Kidney capillary endothelial cell (primary cell): ENCODE results near the gene TRIM29.
A peak's percentile ranks its signal among the peaks of the same experiment; 100 is the strongest.

Source experiments
- DNase-seq: peaks from one replicate; pipeline ENCODE4 v3.0.0-alpha.2; 2018; ENCODE audit warnings: low spot score

The TRIM29 gene

DNA sequence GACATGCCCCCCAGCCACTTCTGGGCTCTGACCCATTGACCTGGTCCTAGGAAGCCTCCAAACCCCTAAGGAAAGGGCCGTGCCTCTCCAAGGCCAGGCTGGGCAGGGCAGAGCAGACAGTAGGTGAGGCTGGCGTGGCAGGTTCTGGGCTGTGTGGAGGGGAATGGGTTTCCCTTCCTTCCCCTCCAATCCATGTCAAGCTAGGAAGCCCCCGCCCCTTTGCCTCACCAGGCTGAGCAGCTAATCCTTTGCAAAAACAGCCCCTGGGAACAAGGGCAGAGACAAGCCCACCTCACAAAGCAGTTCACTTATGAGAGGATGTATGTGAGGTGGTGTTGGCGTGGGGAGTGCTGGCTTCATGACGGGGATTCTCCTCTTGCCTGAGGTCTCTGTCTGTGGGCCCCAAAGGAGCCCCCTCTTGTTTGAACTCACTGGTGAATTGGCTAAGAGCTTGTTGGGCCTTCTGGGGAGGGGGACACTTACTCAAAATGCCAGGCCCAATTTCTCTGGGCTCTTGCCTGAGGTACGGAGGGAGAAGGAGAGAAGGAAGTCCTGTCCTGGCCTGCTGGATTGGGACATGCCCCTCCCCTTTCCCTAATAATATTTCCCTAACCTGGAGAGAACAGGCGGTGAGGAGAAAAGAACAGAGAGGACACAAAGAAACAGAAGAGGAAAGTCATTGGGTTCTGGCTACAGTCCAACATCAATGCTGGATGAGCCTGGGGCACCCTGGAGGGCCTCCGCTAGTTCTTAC lies 1.6 kb upstream of the TRIM29 start:
- no peak for DNase-seq

DNA sequence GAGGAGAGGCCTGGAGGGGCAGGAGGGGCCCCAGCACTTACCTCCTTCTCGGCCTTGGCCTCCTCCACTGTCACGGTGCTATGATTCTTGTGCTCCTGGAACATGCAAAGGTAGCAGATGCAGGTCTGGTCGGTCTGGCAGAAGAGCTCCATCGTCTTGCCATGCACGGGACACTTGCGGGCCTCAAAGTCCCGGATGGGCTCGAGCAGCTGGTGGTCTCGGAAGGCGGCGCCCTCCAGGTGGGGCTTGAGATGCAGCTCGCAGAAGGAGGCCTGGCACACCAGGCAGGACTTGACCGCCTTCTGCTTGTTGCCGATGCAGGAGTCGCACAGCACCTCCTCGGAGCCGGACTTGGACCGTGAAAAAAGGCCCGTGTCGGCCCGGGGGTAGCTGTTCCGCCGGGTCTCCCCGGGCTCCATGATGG lies 714 bp downstream of the TRIM29 start:
- no peak for DNase-seq

DNA sequence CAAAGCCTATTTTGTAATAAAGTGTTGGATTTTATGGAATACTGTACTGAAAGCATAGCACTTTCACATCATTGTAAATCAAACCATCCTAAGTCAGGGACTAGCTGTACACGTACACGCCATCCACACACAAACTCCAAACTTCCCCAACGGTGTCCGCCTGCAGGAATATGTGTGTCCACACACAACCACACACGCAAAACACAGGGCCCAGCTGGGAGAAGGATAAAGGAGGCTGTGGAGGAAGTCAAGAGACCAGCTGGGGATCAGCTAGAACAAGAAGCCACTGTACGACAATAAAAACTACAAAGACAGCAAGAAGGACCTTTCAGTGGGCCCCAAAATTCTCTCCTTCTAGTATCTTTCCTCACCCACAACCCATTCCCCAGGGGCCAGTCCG lies 1.6 kb downstream of the TRIM29 start:
- no peak for DNase-seq

DNA sequence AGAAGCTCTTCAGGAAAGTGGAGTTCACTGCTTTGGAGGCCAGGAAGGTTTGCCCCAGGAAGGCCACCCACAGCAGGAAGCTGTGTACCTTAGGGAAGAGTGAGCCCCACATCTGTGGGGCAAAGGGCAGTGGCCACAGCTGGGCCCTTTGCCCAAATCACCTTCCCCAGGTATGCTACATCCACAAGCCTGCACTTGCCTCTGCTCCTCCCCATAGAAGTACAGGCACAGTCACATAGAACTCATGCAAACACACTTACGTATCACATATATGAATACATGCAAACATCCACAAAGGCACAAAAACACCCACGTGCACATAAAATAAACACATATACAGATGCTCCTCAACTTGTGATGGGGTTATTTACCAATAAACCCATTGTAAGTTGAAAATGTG lies 2.1 kb downstream of the TRIM29 start:
- DNase-seq = no peak

DNA sequence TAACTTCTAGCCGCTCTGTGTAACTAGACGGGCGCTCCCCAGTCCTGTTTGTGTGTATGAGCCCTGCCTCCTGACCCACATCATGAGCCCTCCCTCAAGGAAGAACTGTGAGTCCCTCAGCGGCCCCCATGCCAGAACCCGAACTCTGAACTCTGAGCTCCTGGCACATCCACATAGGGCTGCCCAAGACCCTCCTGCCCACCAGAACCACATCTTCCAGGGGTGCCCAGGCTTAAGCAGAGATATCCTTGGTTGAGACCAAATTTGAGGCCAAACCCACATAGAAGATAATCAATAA lies 3.0 kb downstream of the TRIM29 start:
- DNase-seq = no peak

DNA sequence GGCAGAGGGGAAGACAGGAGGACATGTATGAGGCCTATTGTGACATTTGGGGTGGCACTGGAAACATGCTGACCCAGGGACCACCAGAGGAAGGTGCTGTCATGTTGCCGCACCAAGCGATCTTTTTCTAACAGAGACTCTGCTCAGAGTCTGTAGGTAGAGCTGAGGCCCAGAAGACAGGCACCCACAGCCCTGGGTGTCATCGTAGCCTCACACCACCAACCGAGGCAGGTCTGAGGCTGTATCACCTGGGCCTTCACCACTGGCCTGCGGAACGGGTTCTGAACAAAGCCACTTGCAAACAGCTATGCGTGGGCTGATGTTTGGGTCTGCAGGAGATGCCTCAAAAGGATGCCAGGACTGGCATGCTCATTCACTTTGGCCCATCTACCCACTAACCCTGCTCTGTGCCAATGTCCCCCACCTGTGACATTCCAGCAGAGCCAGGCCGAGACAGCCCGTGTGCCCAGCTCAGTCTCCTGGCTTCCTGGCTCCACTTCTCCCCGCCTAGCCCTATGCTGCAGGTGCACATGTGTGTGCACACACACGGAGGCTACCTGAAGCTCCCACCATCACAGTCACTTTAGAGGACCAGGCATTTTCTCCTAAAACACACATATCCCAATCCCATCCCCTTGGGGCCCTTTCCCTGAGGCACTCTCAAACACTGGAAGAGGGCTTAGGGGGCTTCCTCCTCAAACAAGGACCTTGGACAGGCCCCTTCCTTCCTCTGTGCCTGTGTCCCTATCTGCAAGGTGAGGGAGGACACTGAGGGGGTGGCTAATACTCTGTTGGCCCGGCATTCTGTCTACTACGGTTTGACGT lies 3.6 kb downstream of the TRIM29 start:
- no peak for DNase-seq

DNA sequence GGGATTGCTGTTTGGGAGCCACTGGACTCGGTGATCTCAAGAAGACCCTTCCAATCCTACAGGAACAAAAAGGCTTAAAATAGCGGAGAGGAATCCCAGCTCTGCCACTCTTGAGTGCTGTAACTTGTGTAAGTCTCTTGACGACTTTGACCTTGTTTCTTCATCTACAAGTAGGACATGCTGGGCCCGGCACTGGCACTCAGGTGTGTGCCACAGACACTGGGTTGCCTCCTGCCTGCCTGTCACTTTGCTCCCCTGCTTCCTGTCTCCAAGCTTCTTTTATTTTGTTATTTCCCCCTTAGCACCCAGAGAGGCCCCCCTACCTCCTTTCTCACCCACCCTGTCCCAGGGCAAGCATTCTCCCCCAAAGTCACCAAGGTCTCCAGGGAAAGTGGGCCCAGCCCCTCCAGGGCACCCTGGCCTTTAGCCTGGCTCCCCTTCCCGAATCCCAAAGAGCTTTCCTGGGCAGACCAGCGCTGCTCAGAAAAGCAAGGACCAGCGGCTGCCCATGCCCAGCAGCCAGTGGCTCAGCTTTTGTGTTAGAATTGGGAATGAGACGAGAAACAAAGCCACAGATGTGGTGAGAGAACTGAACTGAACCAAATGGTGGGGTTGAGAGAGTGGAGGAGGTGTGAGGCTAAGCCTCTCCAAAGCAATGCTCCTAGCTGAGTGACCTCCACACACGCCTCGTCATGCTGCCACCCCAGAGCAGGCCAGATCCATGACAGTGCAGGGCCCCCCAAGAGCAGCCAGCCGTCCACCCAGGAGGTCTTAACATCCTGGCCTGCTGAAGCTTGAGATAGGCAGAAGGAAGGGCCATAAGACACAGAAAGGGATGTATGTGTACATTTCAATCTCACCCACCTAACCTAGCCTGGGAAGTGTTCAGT lies 4.5 kb downstream of the TRIM29 start:
- no peak for DNase-seq

DNA sequence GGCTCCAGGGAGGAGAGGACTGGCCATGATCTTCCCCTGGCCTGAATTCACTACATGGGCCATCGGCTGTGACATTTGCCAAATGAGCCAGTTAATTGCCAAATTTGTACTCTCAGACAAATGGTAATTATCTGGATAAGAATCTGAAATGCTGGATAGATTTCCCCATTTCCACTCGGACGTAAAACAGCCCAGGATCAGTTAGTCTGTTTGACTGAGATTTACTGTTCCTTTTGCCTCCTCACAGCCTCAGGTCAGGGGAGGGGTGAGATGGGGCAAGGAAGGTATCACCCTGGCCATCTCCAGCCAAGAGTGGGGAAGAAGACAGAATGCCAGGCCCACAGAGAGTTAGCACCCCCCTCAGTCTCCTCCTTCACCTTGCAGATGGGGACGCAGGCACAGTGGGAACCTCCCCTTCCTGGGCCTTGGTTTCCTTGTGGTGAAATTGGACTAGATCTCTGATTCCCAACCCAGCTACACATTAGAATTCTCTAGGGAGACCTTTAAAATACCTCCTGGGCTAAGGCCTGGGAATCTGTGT lies 5.2 kb downstream of the TRIM29 start:
- DNase-seq = no peak

DNA sequence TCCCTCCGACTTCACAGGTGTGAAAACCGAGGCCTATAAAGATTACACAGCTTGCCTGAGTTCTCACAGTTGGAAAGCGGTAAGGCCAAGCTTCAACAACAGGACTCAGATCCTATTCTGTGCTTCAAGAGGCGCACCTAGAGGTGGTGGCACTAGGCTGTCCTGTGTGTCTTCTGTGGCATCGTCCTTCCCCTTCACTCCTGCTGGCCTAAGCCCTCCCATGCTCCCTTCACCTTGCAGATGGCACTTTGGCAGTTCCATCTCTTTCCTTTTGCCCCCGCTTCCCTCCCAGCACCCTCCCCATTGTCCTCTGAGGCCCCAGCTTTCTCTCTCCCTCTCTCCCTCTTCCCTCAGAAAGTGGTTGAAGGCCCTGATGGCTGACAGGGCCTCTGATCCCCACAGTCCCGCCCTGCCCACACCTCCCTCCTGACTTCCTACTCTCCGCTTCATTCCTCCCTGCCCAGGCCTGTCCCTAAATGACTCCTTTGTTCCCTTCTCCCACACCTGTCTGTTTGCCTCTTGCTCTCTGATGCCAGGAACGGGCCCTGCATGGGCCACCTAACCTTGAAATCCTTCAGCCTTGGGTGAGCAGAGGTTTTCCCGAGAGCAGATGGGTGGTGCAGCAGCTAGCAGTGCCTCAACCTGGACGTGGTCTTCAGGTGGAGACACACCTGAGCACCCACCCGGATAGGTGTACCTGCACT lies 5.8 kb downstream of the TRIM29 start:
- DNase-seq = no peak

DNA sequence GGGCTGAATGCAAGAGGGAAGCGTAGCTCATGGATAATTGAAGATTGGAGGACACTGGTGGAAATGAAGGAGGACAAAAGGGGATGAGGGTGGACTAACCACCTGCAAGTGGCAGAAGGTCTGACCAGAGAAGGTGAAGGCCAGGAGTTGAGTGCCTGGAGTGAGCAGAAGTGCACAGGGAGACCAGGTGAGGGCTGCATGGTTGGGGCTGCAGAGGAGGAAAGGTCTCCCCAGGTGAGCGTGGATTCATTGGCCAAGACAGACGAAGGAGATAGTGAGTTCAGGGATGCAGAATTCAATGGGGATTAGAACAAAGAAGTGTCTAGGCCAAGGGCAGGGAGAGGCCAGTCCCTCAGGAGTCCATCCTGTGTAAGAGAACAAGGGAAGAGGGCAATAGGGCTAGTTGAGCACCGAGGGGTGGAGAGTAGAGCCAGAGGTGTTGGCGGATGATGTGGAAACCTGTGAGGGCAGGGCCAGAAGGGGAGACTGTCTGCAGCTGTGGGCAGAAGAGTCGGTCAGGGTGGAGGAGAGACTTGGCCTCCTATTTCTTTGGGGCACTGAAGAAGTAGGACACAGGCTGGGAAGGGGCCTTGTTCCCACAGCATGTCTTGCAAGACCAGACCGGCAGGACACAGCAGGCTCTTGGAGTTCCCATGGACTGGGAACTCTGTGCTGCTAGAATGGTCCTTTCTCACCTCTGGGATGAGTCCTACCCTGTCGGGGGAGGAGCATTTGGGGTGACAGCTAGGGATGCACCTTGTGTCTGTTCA lies 6.7 kb downstream of the TRIM29 start:
- DNase-seq = no peak

DNA sequence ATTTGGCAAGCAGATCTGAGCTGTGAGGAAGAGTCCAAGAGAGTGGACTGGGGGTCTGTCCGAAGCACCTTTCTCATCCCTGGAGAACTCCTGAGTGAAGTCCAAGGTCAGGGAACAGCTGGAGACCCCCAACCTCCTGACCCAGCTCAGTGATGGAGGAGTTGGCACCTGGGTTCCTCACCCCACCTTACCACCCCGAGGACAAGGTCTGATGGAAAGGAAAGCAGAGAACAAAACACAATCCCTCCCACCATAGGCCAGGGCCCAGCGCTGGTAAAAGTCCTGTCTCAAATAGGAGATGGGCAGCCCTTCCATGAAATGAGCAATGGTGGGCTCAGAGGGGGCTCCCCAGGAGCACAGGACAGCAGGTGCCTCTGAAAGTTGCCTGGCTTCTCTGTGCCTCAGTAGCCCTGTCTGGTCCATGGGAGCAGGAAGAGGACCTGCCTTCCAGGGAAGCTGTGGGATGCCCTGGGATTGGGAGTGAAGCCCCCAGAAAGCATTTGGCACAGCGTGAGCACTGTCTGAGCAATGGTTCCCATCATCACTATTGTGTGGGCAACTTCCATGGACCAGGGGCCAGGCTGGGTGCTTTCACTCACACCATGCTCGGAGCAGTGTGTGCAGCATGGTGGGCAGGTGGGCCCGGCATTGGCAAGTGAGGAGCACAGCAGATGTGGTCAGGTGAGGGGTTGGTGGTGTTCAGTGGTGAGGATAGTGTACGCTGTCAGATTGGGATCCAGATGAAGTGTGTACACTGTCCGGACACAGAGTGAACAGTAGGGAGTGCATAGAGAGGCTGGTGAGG lies 7.5 kb downstream of the TRIM29 start:
- no peak for DNase-seq

DNA sequence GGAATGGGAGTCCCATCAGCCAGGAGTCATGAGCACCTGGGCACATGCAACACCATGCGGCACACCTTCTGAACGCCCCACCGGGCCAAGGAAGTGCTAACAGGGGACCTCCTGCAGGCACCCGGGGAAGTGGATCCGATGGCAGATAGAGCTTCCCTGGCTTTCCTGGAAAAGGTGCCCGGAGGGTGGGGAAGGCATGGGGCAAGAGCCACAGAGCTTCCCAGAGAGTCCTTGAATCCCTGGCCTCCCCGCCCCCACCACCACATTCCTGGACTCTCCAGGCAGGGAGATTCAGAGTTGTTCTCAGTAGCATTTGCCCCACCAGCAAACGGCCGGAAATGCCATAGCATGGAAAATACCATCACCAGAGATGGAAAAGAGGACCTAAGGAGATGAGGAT lies 8.3 kb downstream of the TRIM29 start:
- DNase-seq = no peak

DNA sequence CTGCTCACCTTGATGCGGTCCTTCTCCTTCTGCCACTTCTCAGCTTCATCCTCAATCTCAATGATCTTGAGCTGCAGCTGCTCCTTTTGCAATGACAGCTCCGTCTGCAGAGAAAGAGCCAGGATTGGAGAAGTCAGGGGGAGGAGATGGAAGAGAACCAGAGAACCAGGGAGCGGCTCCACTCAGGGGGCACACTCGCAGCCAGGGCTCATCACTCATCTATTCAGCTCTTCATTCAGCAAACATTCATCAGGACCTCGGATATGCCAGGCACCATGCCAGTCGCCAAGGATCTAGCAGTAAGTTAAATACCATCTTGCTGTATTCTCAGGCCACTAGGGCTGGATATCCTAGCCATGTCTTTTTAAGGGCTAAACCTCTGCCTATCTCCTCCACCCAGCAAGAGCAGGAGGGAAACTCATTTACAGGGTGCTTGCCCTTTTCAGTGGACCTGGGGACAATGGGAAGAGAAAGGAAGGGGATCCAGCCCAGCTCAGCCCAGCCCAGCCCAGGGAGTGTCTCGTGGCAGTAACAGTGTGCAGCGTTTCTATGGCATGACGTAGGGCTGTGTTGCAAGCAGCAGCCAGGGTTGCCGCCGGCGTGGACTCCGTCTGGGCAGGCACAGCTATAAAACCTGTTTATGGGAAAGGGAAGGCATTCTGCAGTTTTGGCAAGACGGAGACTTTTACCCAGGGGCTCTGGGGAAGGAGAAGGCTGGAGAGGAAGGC lies 9.4 kb downstream of the TRIM29 start:
- no peak for DNase-seq

DNA sequence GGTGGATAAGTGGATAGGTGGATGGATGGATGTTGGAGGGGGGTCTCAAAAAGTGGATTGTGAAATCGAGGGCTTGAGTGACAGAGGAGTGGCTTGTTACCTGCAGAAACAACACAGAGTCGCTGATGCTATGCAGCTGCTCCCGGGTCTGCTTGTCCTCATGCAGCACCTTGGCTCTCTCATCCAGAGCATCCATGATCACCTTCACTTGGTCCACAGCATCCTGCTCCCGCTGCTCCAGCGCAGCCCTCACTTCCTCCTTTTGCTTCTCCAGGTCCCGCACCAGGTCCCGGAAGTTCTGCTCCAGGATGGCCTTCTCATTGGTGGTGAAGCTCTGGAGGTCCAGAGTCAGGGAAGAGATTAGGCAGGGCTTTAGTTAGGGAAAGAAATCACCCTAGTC lies 10.7 kb downstream of the TRIM29 start:
- no peak for DNase-seq

DNA sequence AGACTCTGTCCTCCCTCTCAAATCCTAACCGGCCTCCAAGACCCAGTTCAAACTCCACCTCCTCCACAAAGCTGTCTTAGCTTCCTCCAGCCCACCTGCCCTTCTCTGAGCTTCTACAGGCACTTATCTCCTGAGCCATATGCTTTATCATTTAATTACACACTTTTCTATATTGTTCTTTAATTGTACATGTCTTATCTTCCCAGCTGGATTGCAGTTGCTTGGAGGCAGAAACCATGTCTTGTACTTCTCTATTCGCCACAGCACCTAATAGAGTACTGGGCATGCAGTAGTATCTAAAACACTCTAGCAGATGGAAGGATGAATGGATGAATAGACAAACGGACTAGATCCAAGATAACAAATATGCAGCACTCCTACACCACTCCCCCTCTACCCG lies 11.3 kb downstream of the TRIM29 start:
- no peak for DNase-seq

DNA sequence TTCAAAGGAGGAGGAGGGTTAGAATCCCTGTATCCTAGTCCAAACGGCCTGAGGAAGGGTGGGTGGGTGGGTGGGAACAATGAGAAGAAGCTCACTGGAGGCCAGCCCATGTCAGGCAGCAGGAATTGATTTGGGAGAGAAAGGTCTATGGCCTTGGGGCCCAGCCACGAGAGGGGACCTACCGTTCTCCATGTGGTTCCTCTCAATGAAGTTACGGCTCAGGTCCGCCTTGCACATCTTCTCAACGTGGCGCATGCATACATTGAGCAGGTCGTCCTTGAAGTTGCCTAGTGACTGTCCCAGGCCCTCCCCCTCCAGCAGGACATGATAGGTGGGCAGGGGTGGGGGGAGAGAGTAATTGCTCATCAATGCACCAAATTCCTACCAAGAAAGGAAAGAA lies 12.4 kb downstream of the TRIM29 start:
- DNase-seq = no peak

DNA sequence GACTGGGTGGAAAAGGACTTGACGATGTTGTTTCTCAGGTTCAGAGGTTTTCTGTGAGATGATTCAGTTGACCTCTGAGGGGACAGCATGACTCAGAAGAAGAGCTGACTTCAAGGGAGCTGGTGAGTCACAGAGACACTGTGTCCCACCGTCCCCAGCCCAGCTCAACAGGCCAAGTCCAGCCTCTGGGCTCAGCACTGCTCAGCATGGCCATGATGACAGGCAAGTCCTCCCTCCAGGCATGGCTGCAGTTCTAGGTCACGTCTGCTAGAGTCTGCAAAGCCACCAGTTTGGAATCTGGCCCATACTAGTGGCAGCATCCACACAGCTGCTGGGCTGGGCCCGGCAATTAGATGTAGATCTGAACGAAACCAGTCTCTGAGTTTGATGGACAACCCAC lies 12.9 kb downstream of the TRIM29 start:
- DNase-seq = peak; percentile 29

DNA sequence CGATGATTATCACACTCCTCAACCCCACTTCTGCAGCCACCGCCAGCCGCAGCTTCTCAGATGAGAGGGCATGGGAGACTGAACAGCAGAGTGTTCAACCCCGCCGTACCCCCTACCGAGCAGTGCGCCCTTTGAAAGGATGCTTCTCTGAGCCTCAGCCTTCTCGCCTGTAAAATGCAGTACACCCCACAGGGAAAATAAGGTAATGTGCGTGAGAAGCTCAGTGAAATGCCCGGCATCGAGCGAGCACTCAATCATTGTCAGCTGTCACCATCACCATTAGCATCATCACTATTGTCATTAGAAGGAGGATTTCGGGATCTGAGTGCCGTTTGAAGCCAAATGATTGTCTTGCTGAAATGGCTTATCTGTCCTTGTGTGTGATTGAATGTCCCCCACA lies 13.6 kb downstream of the TRIM29 start:
- no peak for DNase-seq

DNA sequence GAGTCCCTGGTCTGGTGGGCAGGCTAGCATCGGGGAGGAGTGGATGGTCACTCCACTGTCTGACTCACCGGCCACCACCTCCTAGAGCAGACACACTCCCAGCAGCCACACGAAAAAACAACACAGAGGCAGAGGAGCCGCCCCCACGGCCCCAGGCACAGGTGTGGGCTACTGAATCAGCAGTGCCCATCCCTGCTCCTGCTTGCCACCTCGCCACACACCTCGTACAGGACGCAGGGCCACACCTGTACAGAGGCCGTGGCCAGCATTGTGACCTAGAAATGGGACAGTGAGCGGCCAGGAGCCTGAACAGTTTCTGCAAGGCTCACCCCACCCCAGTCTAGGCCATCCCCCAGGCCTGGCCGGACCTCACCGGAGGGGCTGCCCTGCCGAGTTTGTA lies 14.0 kb downstream of the TRIM29 start:
- DNase-seq = no peak
